Spleen (tissue), 7 donors: ENCODE measurements around the gene GRIK3.

Experiments
- CTCF ChIP-seq, 11 experiments: fragments of 200-600 bp in 7 of 11; fragments of 450-650 bp in 4 of 11; sonication (generic) in 4 of 11; IDR thresholded peaks in 8 of 11; conservative IDR thresholded peaks in 3 of 11; 1 replicate in 7 of 11; 2 replicates in 4 of 11; pipeline versions ENCODE4 v1.4.0 to v1.8.0; 2016 to 2021; ENCODE audit warnings: antibody characterized with exemption in 11 of 11, inconsistent platforms in 4 of 11, mild to moderate bottlenecking in 1 of 11
- POLR2A ChIP-seq, 3 donors: fragments of 450-650 bp; IDR thresholded peaks; one replicate each; pipeline ENCODE4 v1.5.1; 2017; ENCODE audit warnings: antibody characterized with exemption in 3 of 3, mild to moderate bottlenecking in 1 of 3
- POLR2AphosphoS5 ChIP-seq, 3 donors: sonication (generic); formaldehyde crosslinking; IDR thresholded peaks; one replicate each; pipeline ENCODE4 v1.5.1; 2017; ENCODE audit warnings: antibody characterized with exemption in 3 of 3
- donor health status: DM: no; HTN: no; CAD: no; lungs with moderate emphysema.
- donor health status: DM: no; HTN: no; CAD: no.
- donor health status: DM: no; HTN: no; CAD: no.

- TF ChIP-seq CTCF (IDR thresholded peaks at IDR 0.05 in 8 of 11, conservative IDR thresholded peaks at IDR 0.05 in 3 of 11) (no peak), POLR2A (IDR thresholded peaks at IDR 0.05) (no peak), POLR2AphosphoS5 (IDR thresholded peaks at IDR 0.05) (no peak)
Observed at GRCh38 chr1:36836916-36837315, 197.4 kb downstream of the GRIK3 start.
